Right kidney (tissue), 1 donor: Measurements from ENCODE around the gene KLF3.

Experiments used
- DNase-seq: peaks from one replicate; pipeline ENCODE4 v3.0.0-alpha.2; 2016

KLF3 gene

GRCh38 chr4:38695809-38696208, 31.8 kb downstream of the KLF3 start:
- no peak for DNase-seq

- no peak for DNase-seq
Observed at GRCh38 chr4:38696697-38697096, 32.7 kb downstream of the KLF3 start.

DNA sequence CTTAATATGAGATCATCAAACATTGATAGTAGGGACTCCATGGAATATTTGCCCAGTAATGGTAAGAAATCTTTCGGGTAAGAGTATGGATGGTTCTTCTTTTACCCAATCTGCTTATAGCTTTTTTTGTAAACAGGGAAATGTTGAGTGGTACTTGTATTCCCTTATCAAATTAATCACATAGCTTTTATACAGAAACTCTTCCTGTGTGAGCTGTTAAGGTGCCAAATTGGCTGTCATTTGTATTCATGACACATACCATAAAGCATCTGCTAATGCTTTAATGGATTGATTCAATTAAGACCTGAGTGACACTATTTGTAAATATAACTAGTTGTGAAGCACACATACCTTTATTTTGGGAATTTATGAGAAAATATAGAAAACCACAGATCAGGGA, 34.2 kb downstream of the KLF3 start:
- no peak for DNase-seq

- no peak for DNase-seq
Observed at GRCh38 chr4:38699112-38699511, 35.1 kb downstream of the KLF3 start.

DNA sequence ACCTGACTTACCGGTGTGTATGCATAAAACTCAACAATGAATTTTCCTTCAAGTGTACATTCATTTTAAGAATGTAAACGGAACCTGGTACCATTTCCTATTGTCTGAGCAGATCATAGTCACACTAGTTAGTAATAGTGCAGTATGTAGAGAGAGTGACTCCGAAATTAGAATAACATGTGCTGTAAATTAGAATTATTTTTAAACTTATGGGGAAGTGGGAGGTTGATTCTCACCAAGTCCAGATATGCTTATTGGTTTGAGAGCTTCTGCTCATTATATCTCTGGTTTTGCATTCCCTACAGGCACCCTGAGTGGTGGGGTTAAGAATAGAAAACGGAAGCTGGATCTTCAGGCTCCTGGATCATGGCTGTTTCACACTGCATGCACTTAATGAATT, 39.6 kb downstream of the KLF3 start:
- DNase-seq: no peak

GRCh38 chr4:38704622-38705154, 40.7 kb downstream of the KLF3 start:
- DNase-seq: no peak

GRCh38 chr4:38706301-38706700, 42.3 kb downstream of the KLF3 start:
- no peak for DNase-seq

GRCh38 chr4:38710053-38710452, 46.1 kb downstream of the KLF3 start:
- no peak for DNase-seq

DNA sequence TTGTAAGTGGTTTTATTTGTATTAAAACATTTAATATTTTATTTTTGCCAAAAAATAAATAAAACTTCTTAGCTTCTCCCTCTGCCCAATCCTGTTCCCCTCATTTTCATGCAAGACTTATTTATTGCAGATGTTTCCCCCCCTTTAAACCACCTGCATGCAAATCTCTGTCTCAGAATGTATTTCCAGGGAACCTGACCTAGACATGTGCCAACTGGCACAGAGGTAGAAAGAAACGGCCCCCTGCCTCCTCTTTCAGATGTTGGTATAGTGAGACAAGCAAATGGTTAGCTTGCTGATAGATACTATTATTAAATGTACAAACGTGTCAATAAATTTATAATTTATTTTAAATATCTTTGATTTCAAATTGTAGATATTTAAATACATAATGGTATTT, 47.1 kb downstream of the KLF3 start:
- no peak for DNase-seq

DNA sequence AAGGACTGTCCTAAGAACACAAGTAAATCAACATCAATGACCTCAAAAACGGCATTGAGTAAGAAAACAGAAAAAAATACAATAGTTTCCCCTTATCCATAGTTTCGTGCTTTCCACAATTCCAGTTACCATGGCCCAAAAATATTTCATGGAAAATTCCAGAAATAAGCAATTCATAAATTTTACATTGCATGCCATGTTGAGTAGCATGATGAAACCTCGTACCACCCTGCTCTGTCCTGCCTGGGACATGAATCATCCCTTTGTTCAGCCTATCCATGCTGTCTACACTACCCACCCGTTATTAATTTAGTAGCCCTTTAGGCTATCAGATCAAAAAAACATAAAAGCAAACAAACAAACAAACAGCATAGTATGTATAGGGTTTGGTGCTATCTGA, 51.1 kb downstream of the KLF3 start:
- no peak for DNase-seq

GRCh38 chr4:38716256-38716655, 52.3 kb downstream of the KLF3 start:
- DNase-seq: no peak

GRCh38 chr4:38717604-38718003, 53.6 kb downstream of the KLF3 start:
- no peak for DNase-seq

- DNase-seq: no peak
Observed at GRCh38 chr4:38723114-38723513, 59.1 kb downstream of the KLF3 start.

GRCh38 chr4:38723726-38724474, 59.9 kb downstream of the KLF3 start:
- DNase-seq: no peak

- DNase-seq: no peak
Observed at GRCh38 chr4:38724475-38724808, 60.4 kb downstream of the KLF3 start.

GRCh38 chr4:38728631-38729141, 64.7 kb downstream of the KLF3 start:
- no peak for DNase-seq

DNA sequence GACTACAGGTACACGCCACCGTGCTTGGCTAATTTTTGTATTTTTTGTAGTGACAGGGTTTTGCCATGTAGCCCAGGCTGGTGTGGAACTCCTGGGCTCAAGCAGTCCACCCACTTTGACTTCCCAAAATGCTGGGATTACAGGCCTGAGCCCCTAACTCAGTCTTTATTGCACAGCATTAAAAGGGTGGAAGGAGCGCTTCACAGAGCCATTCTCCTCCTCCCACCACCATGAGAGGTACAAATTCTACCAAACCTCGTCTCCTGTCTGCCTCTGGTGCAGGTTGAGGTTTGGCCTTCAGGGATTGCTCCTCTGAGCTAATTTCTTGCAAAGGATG, 66.5 kb downstream of the KLF3 start:
- no peak for DNase-seq

DNA sequence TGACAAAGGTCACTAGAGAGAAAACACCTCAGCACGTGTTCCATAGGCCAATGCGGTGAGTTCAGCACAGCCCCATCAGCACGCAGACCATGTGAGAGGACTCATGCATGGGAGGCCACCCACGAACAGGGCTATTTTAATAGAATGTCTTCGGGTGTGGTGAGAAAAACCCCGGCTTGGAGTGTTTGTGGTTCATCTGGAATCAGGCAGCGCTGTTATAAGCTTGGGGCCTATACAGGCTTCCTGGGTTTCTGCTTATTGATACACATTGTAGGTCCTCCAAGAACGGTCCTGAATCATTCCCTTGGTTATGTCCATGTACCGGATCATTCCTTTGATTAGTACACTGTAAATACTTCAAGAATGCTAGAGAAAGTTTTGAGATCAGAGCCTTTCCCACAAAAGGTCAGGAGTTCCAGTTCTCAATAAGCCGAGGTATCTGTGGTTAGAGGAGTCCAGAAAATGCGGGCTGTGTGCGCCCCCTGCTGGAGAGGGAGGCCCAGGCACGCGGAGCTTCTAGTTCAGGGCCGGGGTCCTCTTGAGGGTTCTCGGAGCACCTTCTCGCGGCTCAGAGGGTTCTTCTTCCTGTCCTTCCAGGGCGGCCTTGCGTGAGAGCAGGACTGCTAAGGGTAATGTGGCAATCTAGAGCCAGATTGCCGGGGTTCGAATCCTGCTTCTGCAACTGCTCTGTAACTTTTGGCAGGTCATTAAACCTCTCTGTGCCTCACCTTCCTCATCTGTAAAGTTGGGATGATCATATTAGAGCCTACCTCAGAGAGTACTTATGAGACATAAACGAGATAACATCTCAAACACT, 67.0 kb downstream of the KLF3 start:
- DNase-seq: peak; percentile 63

- DNase-seq: no peak
Observed at GRCh38 chr4:38733663-38734062, 69.7 kb downstream of the KLF3 start.

DNA sequence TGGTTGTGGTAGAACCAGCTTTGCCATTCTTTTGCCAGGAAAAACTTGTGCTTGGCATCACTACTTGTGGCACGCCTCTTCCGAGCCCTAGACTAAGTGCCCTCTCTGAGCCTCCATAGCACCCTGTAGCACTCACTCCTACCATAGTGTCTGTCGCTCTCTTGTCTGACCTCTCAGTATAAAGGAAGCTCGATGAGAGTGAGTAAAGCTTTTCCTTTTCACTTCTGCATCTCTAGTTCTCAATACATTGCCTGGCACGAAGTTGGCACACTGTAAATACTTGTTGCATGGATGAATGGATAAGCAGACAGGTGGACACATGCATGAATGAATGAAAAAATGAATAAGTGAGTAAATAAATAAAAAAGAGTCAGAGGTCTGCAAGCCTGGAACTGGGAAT, 70.4 kb downstream of the KLF3 start:
- DNase-seq: no peak

DNA sequence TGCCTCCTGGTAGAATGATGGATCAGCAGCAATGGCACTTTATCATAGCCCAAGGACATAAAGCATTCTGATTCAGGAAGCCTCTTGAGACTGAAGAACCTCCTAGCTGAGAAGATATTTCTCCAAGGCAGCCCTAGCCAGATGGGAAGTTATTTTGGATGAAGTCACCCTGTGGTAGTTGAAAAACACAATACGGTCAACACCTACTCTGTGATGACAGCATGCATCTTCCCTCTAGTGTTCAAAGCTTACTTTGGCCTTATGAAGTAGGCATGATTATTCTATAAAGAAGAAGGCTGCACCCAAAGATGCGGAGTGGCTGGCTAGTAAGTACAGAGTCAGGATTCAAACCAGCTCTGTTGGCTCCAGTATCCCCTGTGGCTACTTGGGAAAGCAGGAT, 70.9 kb downstream of the KLF3 start:
- no peak for DNase-seq

DNA sequence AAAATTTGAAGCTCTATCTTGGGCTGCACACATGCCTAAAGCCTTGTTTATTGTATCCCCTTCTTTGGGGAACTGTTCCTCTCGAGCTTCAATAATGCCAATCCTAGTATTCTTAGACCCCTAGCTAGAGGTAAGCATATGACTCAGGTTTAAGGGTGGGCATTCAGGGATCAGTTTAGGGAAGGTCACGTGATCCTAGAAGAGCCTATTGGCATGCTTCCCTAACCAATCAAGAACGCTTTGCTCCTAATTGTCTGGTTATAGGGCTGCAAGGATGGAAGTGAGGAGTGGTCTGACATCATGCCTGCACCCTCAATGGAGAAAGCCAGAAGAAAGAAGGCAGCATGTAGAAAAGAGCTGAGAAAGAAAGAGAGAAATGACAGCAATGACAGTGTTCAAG, 71.9 kb downstream of the KLF3 start:
- DNase-seq: no peak

GRCh38 chr4:38738940-38739803, 75.2 kb downstream of the KLF3 start:
- no peak for DNase-seq
